ENCODE measurements around the gene PLS1. TPM values are rescaled to one million over a fixed set of nuclear protein-coding genes. Genes with fewer than 3 reads are reported as not detected.

Gene PLS1
- total RNA-seq, 4 donors from 2014 or later, result 13.3 to 21.3 (median 16.8) TPM

DNA sequence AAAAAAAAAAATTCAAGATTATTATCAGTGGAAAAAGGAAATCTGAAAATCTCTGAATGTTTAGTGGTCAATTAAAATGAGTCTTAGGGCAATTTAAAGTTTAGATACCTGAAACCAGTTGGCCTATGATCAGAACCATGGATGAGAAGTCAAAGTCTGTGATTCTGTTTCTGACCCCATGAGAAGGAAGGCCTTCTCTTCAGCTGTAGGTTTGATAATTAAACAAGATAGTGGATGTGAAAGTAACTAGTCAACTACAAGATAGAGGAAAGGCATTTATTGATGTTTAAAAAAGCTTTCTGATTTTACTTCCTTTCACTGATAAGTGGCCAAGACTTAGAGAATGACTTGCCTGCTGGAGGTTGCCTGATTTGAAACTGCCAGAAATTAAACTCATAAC is 8.7 kb downstream of the PLS1 start:
- TF ChIP-seq POLR2A (IDR thresholded peaks at IDR 0.05), result no peak
- TF ChIP-seq, protein P1, sequence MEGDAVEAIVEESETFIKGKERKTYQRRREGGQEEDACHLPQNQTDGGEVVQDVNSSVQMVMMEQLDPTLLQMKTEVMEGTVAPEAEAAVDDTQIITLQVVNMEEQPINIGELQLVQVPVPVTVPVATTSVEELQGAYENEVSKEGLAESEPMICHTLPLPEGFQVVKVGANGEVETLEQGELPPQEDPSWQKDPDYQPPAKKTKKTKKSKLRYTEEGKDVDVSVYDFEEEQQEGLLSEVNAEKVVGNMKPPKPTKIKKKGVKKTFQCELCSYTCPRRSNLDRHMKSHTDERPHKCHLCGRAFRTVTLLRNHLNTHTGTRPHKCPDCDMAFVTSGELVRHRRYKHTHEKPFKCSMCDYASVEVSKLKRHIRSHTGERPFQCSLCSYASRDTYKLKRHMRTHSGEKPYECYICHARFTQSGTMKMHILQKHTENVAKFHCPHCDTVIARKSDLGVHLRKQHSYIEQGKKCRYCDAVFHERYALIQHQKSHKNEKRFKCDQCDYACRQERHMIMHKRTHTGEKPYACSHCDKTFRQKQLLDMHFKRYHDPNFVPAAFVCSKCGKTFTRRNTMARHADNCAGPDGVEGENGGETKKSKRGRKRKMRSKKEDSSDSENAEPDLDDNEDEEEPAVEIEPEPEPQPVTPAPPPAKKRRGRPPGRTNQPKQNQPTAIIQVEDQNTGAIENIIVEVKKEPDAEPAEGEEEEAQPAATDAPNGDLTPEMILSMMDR (IDR thresholded peaks at IDR 0.05), result no peak
- intact Hi-C loops (cut with DNase I), result no loop called here
- Histone ChIP-seq H3K36me3 (no peaks in the 10 kb centered on the region), H3K4me1 (no peaks in the 10 kb centered on the region), H3K27me3 (no peaks in the 10 kb centered on the region), H3K9me3 (no peaks in the 10 kb centered on the region), H3K4me3 (replicated peaks in 1 of 3) (no peak overlapping the region), H3K27ac (no peak overlapping the region)
- no peak for DNase-seq

GRCh38 chr3:142608631-142609030 is 12.4 kb downstream of the PLS1 start:
- intact Hi-C loops (cut with DNase I), result no loop called here
- 88 to 100% methylated on average over 1 of the region's 1 CpG for WGBS, 2 donors
- H3K27me3 ChIP-seq, result no peaks in the 10 kb centered on the region
- H3K27ac ChIP-seq, result no peak overlapping the region
- H3K4me1 ChIP-seq, result no peaks in the 10 kb centered on the region
- no peak for DNase-seq
- no peaks in the 10 kb centered on the region for H3K36me3 ChIP-seq
- TF ChIP-seq, protein P1 (IDR thresholded peaks at IDR 0.05), result no peak
- no peak for TF ChIP-seq POLR2A (IDR thresholded peaks at IDR 0.05)
- H3K4me3 ChIP-seq (replicated peaks in 1 of 3), result no peak overlapping the region
- no peaks in the 10 kb centered on the region for H3K9me3 ChIP-seq

DNA sequence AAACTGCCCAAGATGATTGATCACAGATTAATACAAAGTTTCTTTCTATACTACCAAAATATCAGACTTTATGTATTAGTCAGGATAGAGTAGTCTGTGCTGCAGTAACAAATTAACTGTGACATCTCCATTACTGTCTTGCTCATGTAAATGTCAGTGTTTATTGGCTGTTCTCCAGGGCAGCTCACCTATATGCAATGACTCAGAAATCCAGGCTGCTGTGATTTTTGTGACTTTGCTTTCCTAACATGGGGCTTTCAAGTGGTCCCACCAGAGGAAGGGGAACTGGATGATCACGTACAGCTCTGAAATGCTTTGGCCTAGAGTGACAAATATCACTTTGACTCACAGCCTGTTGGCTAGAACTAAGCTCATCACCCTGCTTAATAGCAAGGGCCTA is 12.9 kb downstream of the PLS1 start:
- Histone ChIP-seq H3K4me3 (replicated peaks in 1 of 3) (no peak overlapping the region), H3K9me3 (no peaks in the 10 kb centered on the region), H3K27ac (no peak overlapping the region), H3K4me1 (no peaks in the 10 kb centered on the region), H3K27me3 (no peaks in the 10 kb centered on the region), H3K36me3 (no peaks in the 10 kb centered on the region)
- WGBS, 2 donors, result 31 to 67% methylated on average over 1 of the region's 1 CpG
- intact Hi-C loops (cut with DNase I), result no loop called here
- DNase-seq, result no peak
- TF ChIP-seq, protein P1 (IDR thresholded peaks at IDR 0.05), result no peak
- TF ChIP-seq POLR2A (IDR thresholded peaks at IDR 0.05), result no peak

DNA sequence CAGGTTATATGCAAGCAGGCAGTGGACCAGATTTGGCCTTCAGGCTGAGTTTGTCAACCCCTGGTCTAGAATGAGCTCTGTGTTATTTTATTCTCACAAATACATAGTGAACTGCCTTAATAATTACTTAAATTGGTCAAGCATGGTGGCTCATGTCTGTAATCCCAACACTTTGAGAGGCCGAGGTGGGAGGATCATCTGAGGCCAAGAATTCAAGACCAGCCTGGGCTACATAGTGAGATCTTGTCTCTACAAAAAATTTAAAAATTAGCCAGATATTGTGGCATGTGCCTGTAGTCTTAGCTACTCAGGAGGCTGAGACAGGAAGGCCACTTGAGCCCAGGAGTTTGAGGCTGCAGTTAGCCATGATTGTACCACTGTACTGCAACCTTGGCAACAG is 15.0 kb downstream of the PLS1 start:
- WGBS, 2 donors, result 92 to 100% methylated on average over 1 of the region's 1 CpG
- no peaks in the 10 kb centered on the region for H3K36me3 ChIP-seq
- TF ChIP-seq, protein P1 (IDR thresholded peaks at IDR 0.05), result no peak
- no peak for TF ChIP-seq POLR2A (IDR thresholded peaks at IDR 0.05)
- no peaks in the 10 kb centered on the region for H3K9me3 ChIP-seq
- H3K4me1 ChIP-seq, result no peaks in the 10 kb centered on the region
- no peak overlapping the region for H3K4me3 ChIP-seq (replicated peaks in 1 of 3)
- H3K27me3 ChIP-seq, result no peaks in the 10 kb centered on the region
- intact Hi-C loops (cut with DNase I), result no loop called here
- no peak for DNase-seq
- H3K27ac ChIP-seq, result no peak overlapping the region

GRCh38 chr3:142613491-142613890 is 17.3 kb downstream of the PLS1 start:
- no peaks in the 10 kb centered on the region for H3K36me3 ChIP-seq
- TF ChIP-seq, protein P1 (IDR thresholded peaks at IDR 0.05), result no peak
- TF ChIP-seq POLR2A (IDR thresholded peaks at IDR 0.05), result no peak
- DNase-seq, result no peak
- H3K4me1 ChIP-seq, result no peaks in the 10 kb centered on the region
- no peaks in the 10 kb centered on the region for H3K9me3 ChIP-seq
- intact Hi-C loops (cut with DNase I), result no loop called here
- no peaks in the 10 kb centered on the region for H3K27me3 ChIP-seq
- WGBS, 2 donors, result 86 to 89% methylated on average over 1 of the region's 1 CpG
- H3K27ac ChIP-seq, result no peak overlapping the region
- H3K4me3 ChIP-seq (replicated peaks in 1 of 3), result no peak overlapping the region
